NCI-H69 (cell line): ENCODE results near the gene TMEM79.

Source experiments
- DNase-seq: peaks from one replicate; lab custom pipeline; 2025; lab: John Stamatoyannopoulos, UW

Gene TMEM79

GRCh38 chr1:156284112-156284511, at the start of gene TMEM79:
TSS of gene TMEM79 (plus strand) at chr1:156284325. CDS start at chr1:156285227, 902 bp downstream.
- no peak for DNase-seq

- no peak for DNase-seq
Observed at GRCh38 chr1:156236164-156236563, 48.0 kb upstream of the TMEM79 start.

- no peak for DNase-seq
Observed at GRCh38 chr1:156238248-156238647, 45.9 kb upstream of the TMEM79 start.

- no peak for DNase-seq
Observed at GRCh38 chr1:156241311-156241811, 42.8 kb upstream of the TMEM79 start.

GRCh38 chr1:156241926-156242325, 42.2 kb upstream of the TMEM79 start, which contains the start of gene BGLAP:
TSS of gene BGLAP (plus strand) at chr1:156242184. CDS start at chr1:156242232, 48 bp downstream.
- no peak for DNase-seq

GRCh38 chr1:156242738-156243137, 41.4 kb upstream of the TMEM79 start:
- DNase-seq = no peak

- no peak for DNase-seq
Observed at GRCh38 chr1:156244126-156244525, 40.0 kb upstream of the TMEM79 start.

- no peak for DNase-seq
Observed at GRCh38 chr1:156244712-156245111, 39.4 kb upstream of the TMEM79 start.

GRCh38 chr1:156245451-156246232, 38.5 kb upstream of the TMEM79 start:
- peak; percentile 83 for DNase-seq

- DNase-seq = peak; percentile 52
Observed at GRCh38 chr1:156246241-156246780, 37.8 kb upstream of the TMEM79 start.

GRCh38 chr1:156246781-156247459, 37.2 kb upstream of the TMEM79 start:
- peak; percentile 52 for DNase-seq

- DNase-seq = peak; percentile 52
Observed at GRCh38 chr1:156247460-156248322, 36.4 kb upstream of the TMEM79 start, which contains the start of gene PAQR6. TSS of gene PAQR6 (minus strand) at chr1:156248056. CDS start at chr1:156246731, 1,325 bp downstream.

- DNase-seq = no peak
Observed at GRCh38 chr1:156248323-156248683, 35.8 kb upstream of the TMEM79 start.

GRCh38 chr1:156249593-156249992, 34.5 kb upstream of the TMEM79 start:
- no peak for DNase-seq

GRCh38 chr1:156251527-156251926, 32.6 kb upstream of the TMEM79 start:
- DNase-seq = no peak

GRCh38 chr1:156253634-156254033, 30.5 kb upstream of the TMEM79 start:
- no peak for DNase-seq

- no peak for DNase-seq
Observed at GRCh38 chr1:156257711-156258110, 26.4 kb upstream of the TMEM79 start.

GRCh38 chr1:156258859-156259258, 25.3 kb upstream of the TMEM79 start:
- no peak for DNase-seq

GRCh38 chr1:156259805-156260204, 24.3 kb upstream of the TMEM79 start:
- no peak for DNase-seq

GRCh38 chr1:156260896-156261295, 23.2 kb upstream of the TMEM79 start:
- no peak for DNase-seq

GRCh38 chr1:156262461-156263287, 21.5 kb upstream of the TMEM79 start:
- DNase-seq = no peak
